ENCODE measurements around the gene TENM4. TPM values are rescaled to one million over a fixed set of nuclear protein-coding genes. Genes with fewer than 3 reads are reported as not detected.
A peak's percentile ranks its signal among the peaks of the same experiment; 100 is the strongest.

Gene TENM4
- total and polyA plus RNA-seq, 4 donors = 0.02 to 0.33 (median 0.14) TPM

DNA sequence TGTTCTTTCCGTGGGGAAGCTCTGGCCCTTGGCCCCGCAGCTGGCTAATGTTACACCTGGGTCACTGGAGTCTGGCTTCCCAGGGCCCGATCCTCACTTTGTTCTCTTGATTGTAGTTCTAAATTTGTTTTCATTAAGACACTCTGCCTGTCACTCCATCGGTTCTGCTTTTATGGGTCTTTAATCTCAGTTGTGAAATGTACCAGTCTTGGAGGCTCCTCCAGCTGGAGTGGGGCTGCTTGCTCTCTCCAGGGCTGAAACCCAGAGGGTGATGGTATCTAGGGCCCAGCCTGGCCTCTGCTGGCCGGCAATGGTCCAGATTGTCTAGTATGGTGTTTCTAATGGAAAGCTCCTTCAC lies 352.9 kb downstream of the TENM4 start:
- Histone ChIP-seq H3K4me1 (ENCODE audit: control insufficient read depth in 4 of 4, insufficient read depth in 4 of 4, low read length in 3 of 4) (no peaks in the 10 kb centered on the region), H3K36me3 (ENCODE audit: control insufficient read depth in 4 of 4, insufficient read depth in 3 of 4, low read depth in 1 of 4, low read length in 3 of 4) (no peaks in the 10 kb centered on the region), H3K4me3 (ENCODE audit: low read depth in 1 of 3, low read length in 3 of 3) (no peak overlapping the region), H3K9ac (ENCODE audit: low read depth in 1 of 2, low read length in 2 of 2) (no peak overlapping the region), H3K9me3 (ENCODE audit: control insufficient read depth in 4 of 4, low read length in 3 of 4) (no peaks in the 10 kb centered on the region), H3K27me3 (ENCODE audit: control insufficient read depth in 4 of 4, insufficient read depth in 4 of 4, low read length in 3 of 4) (no peaks in the 10 kb centered on the region), H3K27ac (ENCODE audit: low read depth in 1 of 2, low read length in 2 of 2) (no peak overlapping the region)
- 82% methylated on average over 5 of the region's 5 CpGs for WGBS
- no peak for DNase-seq (ENCODE audit: low spot score)
- no peak for TF ChIP-seq TAF1 (conservative IDR thresholded peaks at IDR 0.05)
- TF ChIP-seq FOXA2 (IDR thresholded peaks at IDR 0.05) = no peak
- no peak for TF ChIP-seq GABPA (IDR thresholded peaks at IDR 0.05 in 1 of 2, conservative IDR thresholded peaks at IDR 0.05 in 1 of 2)

GRCh38 chr11:79087238-79087960 lies 353.4 kb downstream of the TENM4 start:
- Histone ChIP-seq H3K9ac (ENCODE audit: low read depth in 1 of 2, low read length in 2 of 2) (no peak overlapping the region), H3K4me1 (ENCODE audit: control insufficient read depth in 4 of 4, insufficient read depth in 4 of 4, low read length in 3 of 4) (no peaks in the 10 kb centered on the region), H3K4me3 (ENCODE audit: low read depth in 1 of 3, low read length in 3 of 3) (no peak overlapping the region), H3K27me3 (ENCODE audit: control insufficient read depth in 4 of 4, insufficient read depth in 4 of 4, low read length in 3 of 4) (no peaks in the 10 kb centered on the region), H3K36me3 (ENCODE audit: control insufficient read depth in 4 of 4, insufficient read depth in 3 of 4, low read depth in 1 of 4, low read length in 3 of 4) (no peaks in the 10 kb centered on the region), H3K27ac (ENCODE audit: low read depth in 1 of 2, low read length in 2 of 2) (no peak overlapping the region), H3K9me3 (ENCODE audit: control insufficient read depth in 4 of 4, low read length in 3 of 4) (no peaks in the 10 kb centered on the region)
- DNase-seq (ENCODE audit: low spot score) = no peak
- TF ChIP-seq CTCF (IDR thresholded peaks at IDR 0.05; ENCODE audit: low read depth, low read length, missing input control) = no peak
- TF ChIP-seq FOXA1 (IDR thresholded peaks at IDR 0.05) = no peak
- no peak for TF ChIP-seq JUND (IDR thresholded peaks at IDR 0.05)
- TF ChIP-seq ZBTB33 (IDR thresholded peaks at IDR 0.05) = no peak
- no peak for TF ChIP-seq MAX (IDR thresholded peaks at IDR 0.05)
- TF ChIP-seq RXRA (IDR thresholded peaks at IDR 0.05) = no peak
- no peak for TF ChIP-seq HNF4A (conservative IDR thresholded peaks at IDR 0.05)
- TF ChIP-seq SP1 (IDR thresholded peaks at IDR 0.05) = peak; percentile 33
- no peak for TF ChIP-seq GABPA (IDR thresholded peaks at IDR 0.05 in 1 of 2, conservative IDR thresholded peaks at IDR 0.05 in 1 of 2)
- TF ChIP-seq NR2F2 (IDR thresholded peaks at IDR 0.05) = peak; percentile 42
- TF ChIP-seq YY1 (IDR thresholded peaks at IDR 0.05) = no peak
- TF ChIP-seq FOXA2 (IDR thresholded peaks at IDR 0.05) = no peak
- TF ChIP-seq RAD21 (IDR thresholded peaks at IDR 0.05) = peak in 1 of 2 donors; percentile 11
- TF ChIP-seq HNF4G (IDR thresholded peaks at IDR 0.05) = no peak
- WGBS = 68% methylated on average over 9 of the region's 9 CpGs

DNA sequence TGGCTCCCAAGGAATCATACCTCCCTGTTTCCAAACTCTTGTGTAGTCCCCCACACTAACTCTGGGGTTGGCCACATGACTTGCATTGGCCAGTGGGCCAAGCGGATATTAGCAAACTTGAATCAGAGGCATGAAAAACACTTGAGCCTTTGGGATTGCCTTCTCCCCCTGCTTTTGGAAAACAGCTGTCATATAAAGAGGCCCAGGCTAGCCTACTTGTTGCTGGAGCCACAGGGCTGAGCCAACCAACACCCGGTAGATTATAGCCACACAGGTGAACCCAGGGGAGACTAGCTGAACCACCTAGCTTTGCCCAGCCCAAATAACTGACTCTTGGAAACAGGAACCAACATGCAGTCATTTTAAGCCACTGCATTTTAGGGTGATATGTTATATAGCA lies 354.8 kb downstream of the TENM4 start:
- Histone ChIP-seq H3K27me3 (ENCODE audit: control insufficient read depth in 4 of 4, insufficient read depth in 4 of 4, low read length in 3 of 4) (no peaks in the 10 kb centered on the region), H3K4me3 (ENCODE audit: low read depth in 1 of 3, low read length in 3 of 3) (no peak overlapping the region), H3K27ac (ENCODE audit: low read depth in 1 of 2, low read length in 2 of 2) (no peak overlapping the region), H3K36me3 (ENCODE audit: control insufficient read depth in 4 of 4, insufficient read depth in 3 of 4, low read depth in 1 of 4, low read length in 3 of 4) (no peaks in the 10 kb centered on the region), H3K9me3 (ENCODE audit: control insufficient read depth in 4 of 4, low read length in 3 of 4) (no peaks in the 10 kb centered on the region), H3K9ac (ENCODE audit: low read depth in 1 of 2, low read length in 2 of 2) (no peak overlapping the region), H3K4me1 (ENCODE audit: control insufficient read depth in 4 of 4, insufficient read depth in 4 of 4, low read length in 3 of 4) (no peaks in the 10 kb centered on the region)
- WGBS = 93% methylated on average over 2 of the region's 2 CpGs
- TF ChIP-seq FOXA2 (IDR thresholded peaks at IDR 0.05) (no peak), GABPA (IDR thresholded peaks at IDR 0.05 in 1 of 2, conservative IDR thresholded peaks at IDR 0.05 in 1 of 2) (no peak), RAD21 (IDR thresholded peaks at IDR 0.05) (no peak), REST (IDR thresholded peaks at IDR 0.05) (no peak), RXRA (IDR thresholded peaks at IDR 0.05) (no peak), ZBTB33 (IDR thresholded peaks at IDR 0.05) (no peak), SP1 (IDR thresholded peaks at IDR 0.05) (no peak), JUND (IDR thresholded peaks at IDR 0.05) (no peak)
- DNase-seq (ENCODE audit: low spot score) = no peak
